H9 (cell line): ENCODE results near the gene NLRC3. TPM values are rescaled to one million over a fixed set of nuclear protein-coding genes. Genes with fewer than 3 reads are reported as not detected.

Experiments used
- DNase-seq: peaks from one replicate; pipeline ENCODE4 v3.0.0-alpha.2; 2017
- H2AFZ ChIP-seq: one replicate; pipeline ENCODE4 v1.6.1; 2013; ENCODE audit warnings: mild to moderate bottlenecking, low read length, control low read depth, moderate library complexity
- H2AK5ac ChIP-seq: 2 replicates; pipeline ENCODE4 v1.6.1; 2013; ENCODE audit warnings: low read length, control low read depth, mixed read lengths; ENCODE audit not compliant: insufficient read length
- H2BK120ac ChIP-seq: one replicate; pipeline ENCODE4 v1.6.1; 2013; ENCODE audit warnings: low read depth, mild to moderate bottlenecking, low read length, control low read depth, inconsistent platforms; ENCODE audit not compliant: poor library complexity, severe bottlenecking
- H2BK12ac ChIP-seq: 2 replicates; pipeline ENCODE4 v1.6.1; 2013; ENCODE audit warnings: low read length, control low read depth, mixed read lengths, low read depth; ENCODE audit not compliant: insufficient read length
- H2BK15ac ChIP-seq: 2 replicates; pipeline ENCODE4 v1.6.1; 2013; ENCODE audit warnings: low read depth, low read length, control low read depth
- H2BK20ac ChIP-seq: one replicate; pipeline ENCODE4 v1.6.1; 2013; ENCODE audit warnings: low read depth, mild to moderate bottlenecking, low read length, control low read depth, inconsistent platforms; ENCODE audit not compliant: poor library complexity, severe bottlenecking
- H2BK5ac ChIP-seq: 2 replicates; pipeline ENCODE4 v1.6.1; 2013; ENCODE audit warnings: low read length, control low read depth, mixed read lengths; ENCODE audit not compliant: insufficient read length
- H3K14ac ChIP-seq: 2 replicates; pipeline ENCODE4 v1.6.1; 2013; ENCODE audit warnings: low read length, control low read depth; ENCODE audit not compliant: insufficient read depth
- H3K18ac ChIP-seq: 2 replicates; pipeline ENCODE4 v1.6.1; 2013; ENCODE audit warnings: low read depth, mild to moderate bottlenecking, mixed read lengths, low read length, control low read depth; ENCODE audit not compliant: insufficient read length
- H3K23ac ChIP-seq: 2 replicates; pipeline ENCODE4 v1.6.1; 2013; ENCODE audit warnings: low read length, control low read depth, mixed read lengths, low read depth; ENCODE audit not compliant: insufficient read length
- H3K23me2 ChIP-seq: 2 replicates; pipeline ENCODE4 v1.6.1; 2013; ENCODE audit warnings: low read depth, mild to moderate bottlenecking, mixed read lengths, low read length, control low read depth; ENCODE audit not compliant: insufficient read length, poor library complexity, severe bottlenecking
- H3K27ac ChIP-seq: 2 replicates; pipeline ENCODE4 v1.5.1; 2013; ENCODE audit warnings: low read length, control low read depth, mixed read lengths, low read depth; ENCODE audit not compliant: insufficient read length
- H3K27me3 ChIP-seq: 2 replicates; pipeline ENCODE4 v1.6.1; 2013; ENCODE audit warnings: low read length, control low read depth, inconsistent platforms; ENCODE audit not compliant: insufficient read depth
- H3K4ac ChIP-seq: 2 replicates; pipeline ENCODE4 v1.6.1; 2013; ENCODE audit warnings: low read depth, mild to moderate bottlenecking, control low read depth, inconsistent platforms, low read length, moderate library complexity
- H3K4me1 ChIP-seq: 2 replicates; pipeline ENCODE4 v1.6.1; 2013; ENCODE audit warnings: low read length, control low read depth, inconsistent platforms; ENCODE audit not compliant: insufficient read depth
- H3K4me2 ChIP-seq: 2 replicates; pipeline ENCODE4 v1.6.1; 2013; ENCODE audit warnings: low read length, control low read depth, mixed read lengths; ENCODE audit not compliant: insufficient read length, insufficient read depth
- H3K56ac ChIP-seq: 2 replicates; pipeline ENCODE4 v1.6.1; 2013; ENCODE audit warnings: low read depth, mild to moderate bottlenecking, mixed read lengths, low read length, control low read depth; ENCODE audit not compliant: insufficient read length
- H3K79me1 ChIP-seq: 2 replicates; pipeline ENCODE4 v1.6.1; 2013; ENCODE audit warnings: low read depth, mild to moderate bottlenecking, moderate library complexity, low read length, control low read depth, inconsistent platforms; ENCODE audit not compliant: insufficient read depth, poor library complexity, severe bottlenecking
- H3K79me2 ChIP-seq: 2 replicates; pipeline ENCODE4 v1.6.1; 2013; ENCODE audit warnings: low read length, control low read depth, inconsistent platforms; ENCODE audit not compliant: insufficient read depth
- H3K9ac ChIP-seq: 2 replicates; pipeline ENCODE4 v1.6.1; 2013; ENCODE audit warnings: low read length, control low read depth, mixed read lengths; ENCODE audit not compliant: insufficient read length; ENCODE audit errors: extremely low read depth
- H3K9me3 ChIP-seq: one replicate; pipeline ENCODE4 v1.6.1; 2013; ENCODE audit warnings: low read depth, low read length, inconsistent platforms; ENCODE audit not compliant: control insufficient read depth
- H3T11ph ChIP-seq: one replicate; pipeline ENCODE4 v1.6.1; 2013; ENCODE audit warnings: mild to moderate bottlenecking, low read length, control low read depth, inconsistent platforms
- H4K20me1 ChIP-seq: one replicate; pipeline ENCODE4 v1.6.1; 2013; ENCODE audit not compliant: control insufficient read depth, insufficient read length, insufficient read depth
- H4K5ac ChIP-seq: 2 replicates; pipeline ENCODE4 v1.6.1; 2013; ENCODE audit warnings: low read depth, mild to moderate bottlenecking, mixed read lengths, low read length, control low read depth; ENCODE audit not compliant: insufficient read length
- H4K8ac ChIP-seq: replicated peaks from 2 replicates; pipeline ENCODE4 v1.6.1; 2013; ENCODE audit warnings: low read length, control low read depth, mixed read lengths, low read depth; ENCODE audit not compliant: insufficient read length
- H4K91ac ChIP-seq: 2 replicates; pipeline ENCODE4 v1.6.1; 2013; ENCODE audit warnings: low read depth, mild to moderate bottlenecking, moderate library complexity, mixed read lengths, low read length, control low read depth; ENCODE audit not compliant: insufficient read length
- H3K27ac Mint-ChIP-seq, 3 experiments: 2 replicates in 2 of 3; 3 replicates in 1 of 3; pipeline ENCODE4 v1.8.0; 2020 to 2021; ENCODE audit warnings: mixed read lengths in 3 of 3, mild to moderate bottlenecking in 1 of 3, moderate library complexity in 1 of 3
- H3K27me3 Mint-ChIP-seq: 2 replicates; pipeline ENCODE4 v1.8.0; 2021; ENCODE audit warnings: low read depth, mild to moderate bottlenecking, moderate library complexity, mixed read lengths
- H3K36me3 Mint-ChIP-seq, 3 experiments: 2 replicates in 2 of 3; 3 replicates in 1 of 3; pipeline ENCODE4 v1.8.0; 2020 to 2021; ENCODE audit warnings: low read depth in 3 of 3, mixed read lengths in 3 of 3; ENCODE audit not compliant: insufficient read depth in 1 of 3
- H3K4me1 Mint-ChIP-seq, 2 experiments: 2 replicates each; pipeline ENCODE4 v1.8.0; 2020; ENCODE audit warnings: mixed read lengths in 2 of 2
- H3K4me3 Mint-ChIP-seq, 2 experiments: 2 replicates in 1 of 2; 3 replicates in 1 of 2; pipeline ENCODE4 v1.8.0; 2020 to 2021; ENCODE audit warnings: mild to moderate bottlenecking in 2 of 2, mixed read lengths in 2 of 2, moderate library complexity in 1 of 2
- H3K9me3 Mint-ChIP-seq, 2 experiments: 2 replicates in 1 of 2; 3 replicates in 1 of 2; pipeline ENCODE4 v1.8.0; 2020; ENCODE audit warnings: mild to moderate bottlenecking in 2 of 2, mixed read lengths in 2 of 2, moderate library complexity in 1 of 2
- WGBS: extraction: QIAGEN DNeasy Blood & Tissue Kit; methylation state at CpG from one replicate; pipeline ENCODE4 v1.1.7; 2013; ENCODE audit warnings: missing lambda C conversion rate, low lambda C conversion rate, mixed read lengths; ENCODE audit not compliant: insufficient read length; ENCODE audit errors: extremely low coverage; 5-methylcytosine and 5-hydroxymethylcytosine counted together
- total RNA-seq: library from RNA; stranded (reverse); gene quantifications from 2 replicates; pipeline ENCODE4 v1.2.1, GENCODE V29; 2021
- TF ChIP-seq, protein P1 (sequence below): fragments of 200-600 bp; sonication (generic); conservative IDR thresholded peaks from 3 replicates; pipeline ENCODE4 v1.8.0; 2021; ENCODE audit warnings: antibody characterized with exemption, mild to moderate bottlenecking

The NLRC3 gene
- total RNA-seq, 1 experiment from 2014 or later: 0.44 TPM

- H3K9me3 Mint-ChIP-seq: no peaks in the 10 kb centered on the region
- H4K5ac ChIP-seq: no peak overlapping the region
- no CpG with 5 or more reads among the region's 8 CpGs for WGBS
- H3K18ac ChIP-seq: no peak overlapping the region
- no peaks in the 10 kb centered on the region for H3K4me1 ChIP-seq
- no peaks in the 10 kb centered on the region for H3K79me2 ChIP-seq
- H3K4me1 Mint-ChIP-seq: peaks cover 0 to 6% of the 10 kb centered on the region in 2 experiments; a peak in 2 of 4 replicates
- no peak overlapping the region for H3T11ph ChIP-seq
- no peak overlapping the region; a peak in 1 of 7 replicates for H3K27ac Mint-ChIP-seq
- no peaks in the 10 kb centered on the region for H4K20me1 ChIP-seq
- no peak overlapping the region for H2BK20ac ChIP-seq
- no peaks in the 10 kb centered on the region for H3K9me3 ChIP-seq
- H3K23me2 ChIP-seq: no peaks in the 10 kb centered on the region
- H2BK15ac ChIP-seq: no peak overlapping the region
- H3K14ac ChIP-seq: no peak overlapping the region
- no peak overlapping the region for H3K4ac ChIP-seq
- H2AFZ ChIP-seq: no peak overlapping the region
- no peak overlapping the region for H2BK120ac ChIP-seq
- no peaks in the 10 kb centered on the region for H3K27me3 Mint-ChIP-seq
- no peak overlapping the region for H3K23ac ChIP-seq
- H3K9ac ChIP-seq: no peak overlapping the region
- no peak overlapping the region for H2AK5ac ChIP-seq
- H3K27ac ChIP-seq: no peak overlapping the region
- no peak overlapping the region for H2BK12ac ChIP-seq
- no peak overlapping the region for H3K4me2 ChIP-seq
- H2BK5ac ChIP-seq: no peak overlapping the region
- no peak overlapping the region for H3K4me3 Mint-ChIP-seq
- DNase-seq: no peak
- no peaks in the 10 kb centered on the region for H3K79me1 ChIP-seq
- no peak overlapping the region for H4K8ac ChIP-seq
- H3K56ac ChIP-seq: no peak overlapping the region
- no peak overlapping the region for H4K91ac ChIP-seq
- H3K27me3 ChIP-seq: no peaks in the 10 kb centered on the region
- peaks cover 11 to 49% (median 37%) of the 10 kb centered on the region in 3 experiments; a peak in 6 of 7 replicates for H3K36me3 Mint-ChIP-seq
- TF ChIP-seq, protein P1, sequence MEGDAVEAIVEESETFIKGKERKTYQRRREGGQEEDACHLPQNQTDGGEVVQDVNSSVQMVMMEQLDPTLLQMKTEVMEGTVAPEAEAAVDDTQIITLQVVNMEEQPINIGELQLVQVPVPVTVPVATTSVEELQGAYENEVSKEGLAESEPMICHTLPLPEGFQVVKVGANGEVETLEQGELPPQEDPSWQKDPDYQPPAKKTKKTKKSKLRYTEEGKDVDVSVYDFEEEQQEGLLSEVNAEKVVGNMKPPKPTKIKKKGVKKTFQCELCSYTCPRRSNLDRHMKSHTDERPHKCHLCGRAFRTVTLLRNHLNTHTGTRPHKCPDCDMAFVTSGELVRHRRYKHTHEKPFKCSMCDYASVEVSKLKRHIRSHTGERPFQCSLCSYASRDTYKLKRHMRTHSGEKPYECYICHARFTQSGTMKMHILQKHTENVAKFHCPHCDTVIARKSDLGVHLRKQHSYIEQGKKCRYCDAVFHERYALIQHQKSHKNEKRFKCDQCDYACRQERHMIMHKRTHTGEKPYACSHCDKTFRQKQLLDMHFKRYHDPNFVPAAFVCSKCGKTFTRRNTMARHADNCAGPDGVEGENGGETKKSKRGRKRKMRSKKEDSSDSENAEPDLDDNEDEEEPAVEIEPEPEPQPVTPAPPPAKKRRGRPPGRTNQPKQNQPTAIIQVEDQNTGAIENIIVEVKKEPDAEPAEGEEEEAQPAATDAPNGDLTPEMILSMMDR: no peak
Observed at GRCh38 chr16:3518986-3519348, 58.2 kb downstream of the NLRC3 start.
